LNCaP clone FGC (cell line): ENCODE measurements around the gene TM4SF20.

Experiments
- DNase-seq: peaks from one replicate; pipeline ENCODE4 v3.0.0-alpha.2; 2011; ENCODE audit warnings: low read depth
- H3K4me3 ChIP-seq: 2 replicates; pipeline ENCODE4 v1.5.1; 2011; ENCODE audit warnings: mild to moderate bottlenecking, low read depth, low read length, control low read depth
- TF ChIP-seq, protein P1 (sequence below): IDR thresholded peaks from 2 replicates; pipeline ENCODE4 v1.5.1; 2012; ENCODE audit warnings: mild to moderate bottlenecking; ENCODE audit not compliant: control insufficient read depth, insufficient read depth; ENCODE audit errors: extremely low read depth

TM4SF20 gene

DNA sequence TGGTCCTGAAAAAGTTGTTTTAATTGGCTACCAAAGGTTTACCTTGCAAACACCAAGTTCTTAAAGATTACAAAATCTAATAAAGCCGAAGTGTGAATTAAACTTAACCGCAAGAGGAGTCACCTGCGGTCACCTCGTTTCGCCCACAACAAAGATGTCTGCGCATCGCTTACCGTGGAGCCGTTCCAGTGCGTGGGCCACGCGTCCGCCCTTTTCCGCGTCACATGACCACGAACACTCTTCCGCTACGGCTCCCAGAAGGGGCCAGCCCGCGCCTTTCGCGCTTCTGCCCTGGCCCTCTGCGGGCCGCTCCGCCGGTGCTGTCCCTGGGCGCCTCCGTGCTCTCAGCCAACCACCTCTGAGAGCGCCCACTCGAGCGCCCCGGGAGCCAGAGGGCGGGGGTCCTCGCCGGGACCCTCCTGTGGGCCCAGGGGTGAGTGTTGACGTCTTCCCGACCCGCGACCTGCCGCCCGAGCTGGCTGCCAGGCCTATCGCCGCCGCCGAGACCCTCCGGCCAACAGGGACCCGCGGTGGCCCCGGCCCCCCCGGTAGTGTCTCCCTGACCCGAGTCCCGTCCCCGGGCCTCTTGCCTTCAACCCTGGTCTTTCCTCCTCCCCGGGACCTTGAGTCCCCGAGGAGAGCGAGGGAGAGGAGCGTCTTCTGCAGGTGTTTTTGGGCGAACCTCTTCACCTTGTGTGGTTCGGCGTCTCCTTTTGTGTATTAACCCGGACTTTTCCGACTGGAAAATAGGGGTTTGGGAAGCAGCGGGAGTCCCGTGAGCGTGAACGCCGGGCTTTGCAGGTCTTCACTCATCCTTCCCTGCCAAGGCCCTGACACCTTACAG, 53.9 kb downstream of the TM4SF20 start, which contains the start of gene MFF:
Gene MFF, plus strand, starts transcription at position 257 of the 844 bp plus-strand sequence. CDS start 5,415 bp downstream, outside the sequence.
- DNase-seq, result peak; percentile 76

DNA sequence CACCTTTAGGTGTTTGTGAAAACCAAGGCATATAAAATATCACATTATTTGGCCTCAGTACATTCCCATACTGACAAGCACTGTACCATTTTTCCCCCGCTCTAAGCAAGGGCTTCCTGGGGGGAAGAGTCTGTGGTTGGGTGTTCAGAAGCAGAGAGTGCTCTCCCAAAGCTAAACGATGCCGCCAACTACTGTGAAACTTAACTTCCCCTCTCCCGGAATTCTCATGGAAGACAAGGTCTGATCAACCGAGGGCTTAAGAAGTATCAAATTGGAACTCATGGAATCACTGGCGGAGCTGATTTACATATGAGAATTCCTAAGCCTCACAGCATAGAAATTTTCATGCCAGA, 54.5 kb downstream of the TM4SF20 start:
- TF ChIP-seq, protein P1, sequence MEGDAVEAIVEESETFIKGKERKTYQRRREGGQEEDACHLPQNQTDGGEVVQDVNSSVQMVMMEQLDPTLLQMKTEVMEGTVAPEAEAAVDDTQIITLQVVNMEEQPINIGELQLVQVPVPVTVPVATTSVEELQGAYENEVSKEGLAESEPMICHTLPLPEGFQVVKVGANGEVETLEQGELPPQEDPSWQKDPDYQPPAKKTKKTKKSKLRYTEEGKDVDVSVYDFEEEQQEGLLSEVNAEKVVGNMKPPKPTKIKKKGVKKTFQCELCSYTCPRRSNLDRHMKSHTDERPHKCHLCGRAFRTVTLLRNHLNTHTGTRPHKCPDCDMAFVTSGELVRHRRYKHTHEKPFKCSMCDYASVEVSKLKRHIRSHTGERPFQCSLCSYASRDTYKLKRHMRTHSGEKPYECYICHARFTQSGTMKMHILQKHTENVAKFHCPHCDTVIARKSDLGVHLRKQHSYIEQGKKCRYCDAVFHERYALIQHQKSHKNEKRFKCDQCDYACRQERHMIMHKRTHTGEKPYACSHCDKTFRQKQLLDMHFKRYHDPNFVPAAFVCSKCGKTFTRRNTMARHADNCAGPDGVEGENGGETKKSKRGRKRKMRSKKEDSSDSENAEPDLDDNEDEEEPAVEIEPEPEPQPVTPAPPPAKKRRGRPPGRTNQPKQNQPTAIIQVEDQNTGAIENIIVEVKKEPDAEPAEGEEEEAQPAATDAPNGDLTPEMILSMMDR, result no peak
- H3K4me3 ChIP-seq, result peak overlapping the region; percentile 94
- DNase-seq, result no peak

More for the DNA sequence above, 53.9 kb downstream of the TM4SF20 start, which contains the start of gene MFF:
- peak within 1 kb of the TSS; percentile 94 for H3K4me3 ChIP-seq
- TF ChIP-seq, protein P1, result peak; percentile 47

DNA sequence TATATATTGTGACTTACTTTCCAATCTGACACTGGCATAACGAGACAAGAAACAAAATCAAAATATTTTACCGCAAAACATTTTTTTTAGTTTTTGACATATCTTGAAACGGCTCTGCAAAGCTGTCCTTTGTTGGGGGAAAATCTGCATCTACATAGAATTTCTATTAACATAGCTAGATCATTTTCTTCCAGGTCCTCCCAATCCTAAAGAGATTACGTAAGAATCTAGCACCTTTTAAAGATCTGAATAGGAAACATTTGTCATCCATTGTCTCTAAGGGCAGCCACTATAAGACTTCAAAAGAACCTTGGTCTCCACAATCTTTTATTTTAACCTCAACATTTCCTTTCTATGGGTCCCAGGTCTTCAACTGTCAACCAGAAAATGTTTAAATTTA, 55.3 kb downstream of the TM4SF20 start:
- no peak for DNase-seq
- TF ChIP-seq, protein P1, result no peak
- H3K4me3 ChIP-seq, result no peak overlapping the region

DNA sequence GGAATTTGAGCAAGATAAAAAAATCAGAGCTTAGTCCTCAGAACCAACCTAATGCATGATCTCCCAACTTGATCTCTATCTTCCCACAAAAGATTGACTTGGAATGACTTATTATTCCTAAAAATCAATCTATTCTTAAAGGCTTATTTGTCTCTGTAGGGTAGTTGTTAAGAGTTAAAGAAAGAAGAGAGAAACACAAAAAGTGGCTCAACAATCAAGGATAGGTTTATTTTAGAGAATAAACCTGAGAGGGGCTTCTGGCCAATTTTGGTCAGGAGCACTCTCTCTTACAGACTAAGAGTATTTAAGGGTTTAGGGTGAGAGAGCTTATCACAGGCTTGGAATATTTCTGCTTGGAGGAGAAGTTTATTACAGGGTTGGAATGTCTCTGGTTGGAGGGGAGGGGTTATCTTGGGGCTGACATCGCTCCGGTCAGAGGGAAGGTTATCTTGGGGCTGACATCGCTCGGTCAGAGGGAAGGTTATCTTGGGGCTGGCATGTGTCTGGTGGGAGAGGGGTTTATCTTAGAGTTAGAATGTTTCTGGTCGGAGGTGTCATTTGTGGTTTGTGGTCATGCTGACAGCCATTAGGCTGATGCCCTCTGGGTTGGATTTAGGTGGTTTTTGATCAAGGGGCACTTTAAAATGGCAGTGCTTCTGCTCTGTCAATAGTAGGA, 56.4 kb downstream of the TM4SF20 start:
- TF ChIP-seq, protein P1, result no peak
- DNase-seq, result no peak

DNA sequence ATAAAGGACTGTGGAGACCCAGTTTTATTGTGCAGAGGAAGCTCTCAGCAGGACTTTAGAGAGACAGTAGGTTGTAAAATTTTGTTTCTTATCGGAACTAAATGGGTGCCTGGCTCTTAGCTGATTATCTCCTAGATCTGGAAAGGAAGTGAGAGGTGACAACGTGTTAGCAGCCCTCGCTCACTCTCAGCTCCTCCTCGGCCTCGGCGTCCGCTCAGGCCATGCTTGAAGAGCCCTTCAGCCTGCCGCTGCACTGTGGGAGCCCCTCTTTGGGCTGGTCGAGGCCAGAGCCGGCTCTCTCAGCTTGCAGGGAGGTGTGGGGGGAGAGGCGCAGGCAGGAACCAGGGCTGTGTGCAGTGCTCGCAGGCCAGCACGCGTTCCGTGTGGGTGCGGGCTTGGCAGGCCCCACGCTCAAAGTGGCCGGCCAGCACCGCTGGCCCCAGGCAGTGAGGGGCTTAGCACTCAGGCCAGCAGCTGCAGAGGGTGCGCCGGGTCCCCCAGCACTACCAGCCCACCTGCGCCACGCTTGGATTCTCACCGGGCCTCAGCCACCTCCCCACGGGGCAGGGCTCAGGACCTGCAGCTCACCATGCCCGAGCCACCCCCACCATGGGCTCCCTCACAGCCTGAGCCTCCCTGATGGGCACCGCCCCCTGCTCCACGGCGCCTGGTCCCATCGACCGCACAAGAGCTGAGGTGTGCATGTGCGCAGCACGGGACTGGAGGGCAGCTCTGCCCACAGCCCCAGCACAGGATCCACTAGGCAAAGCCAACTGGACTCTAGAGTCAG, 58.6 kb downstream of the TM4SF20 start:
- H3K4me3 ChIP-seq, result no peak overlapping the region
- TF ChIP-seq, protein P1, result no peak
- DNase-seq, result no peak

More for the DNA sequence above, 56.4 kb downstream of the TM4SF20 start:
- no peak overlapping the region for H3K4me3 ChIP-seq

DNA sequence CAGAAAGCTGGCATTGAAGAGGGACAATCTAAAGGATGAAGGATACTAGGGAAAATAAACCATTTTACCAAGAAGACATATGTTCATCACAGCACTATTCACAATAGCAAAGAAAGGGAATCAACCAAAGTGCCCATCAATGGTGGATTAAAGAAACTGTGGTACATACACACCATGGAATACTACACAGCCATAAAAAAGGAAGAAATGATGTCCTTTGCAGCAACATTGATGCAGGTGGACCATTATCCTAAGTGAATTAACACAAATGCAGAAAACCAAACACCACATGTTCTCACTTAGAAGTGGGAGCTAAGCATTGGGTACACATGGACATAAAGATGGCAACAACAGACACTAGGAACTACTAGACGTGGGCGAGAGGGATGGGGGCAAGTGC, 61.3 kb downstream of the TM4SF20 start:
- H3K4me3 ChIP-seq, result no peak overlapping the region
- TF ChIP-seq, protein P1, result no peak
- no peak for DNase-seq
